OCI-LY7 (cell line): Measurements from ENCODE around the gene NTRK3. TPM values are rescaled to one million over a fixed set of nuclear protein-coding genes. Genes with fewer than 3 reads are reported as not detected.

Source experiments
- BruUV-seq: library from RNA; stranded (reverse); fragments of 400-500 nt; replicated peaks from 2 replicates; lab custom pipeline; 2021; lab: Mats Ljungman, UMichigan
- CTCF ChIA-PET: fragments of 300-600 bp; sonication (Branson Sonifier 250); formaldehyde crosslinking; loops from one replicate; lab custom pipeline; 2022; ENCODE audit warnings: antibody characterized with exemption; ENCODE audit not compliant: unreplicated experiment; lab: Charles Lee
- POLR2A ChIA-PET: fragments of 300-600 bp; sonication (Branson Sonifier 250); formaldehyde crosslinking; loops from one replicate; lab custom pipeline; 2022; ENCODE audit warnings: antibody characterized with exemption; lab: Charles Lee
- DNase-seq: peaks from one replicate; pipeline ENCODE4 v3.0.0-alpha.2; 2015; ENCODE audit warnings: low spot score
- H2AFZ ChIP-seq: fragments of 200-600 bp; sonication (generic), shearing (Covaris generic); 2 replicates; pipeline ENCODE4 v1.6.1; 2014; ENCODE audit warnings: mild to moderate bottlenecking, antibody characterized with exemption, low read length, moderate library complexity
- H3K27ac ChIP-seq: fragments of 200-600 bp; sonication (generic); 2 replicates; pipeline ENCODE4 v1.5.1; 2014; ENCODE audit warnings: mixed run types, low read depth, mild to moderate bottlenecking, moderate library complexity, low read length, inconsistent platforms; ENCODE audit not compliant: poor library complexity, severe bottlenecking
- H3K36me3 ChIP-seq: fragments of 200-600 bp; sonication (generic); 2 replicates; pipeline ENCODE4 v1.6.1; 2014; ENCODE audit warnings: mild to moderate bottlenecking, antibody characterized with exemption, low read length, moderate library complexity, mixed read lengths; ENCODE audit not compliant: insufficient read depth
- H3K4me1 ChIP-seq: fragments of 200-600 bp; sonication (generic); 2 replicates; pipeline ENCODE4 v1.5.1; 2014; ENCODE audit warnings: mild to moderate bottlenecking, low read length; ENCODE audit not compliant: insufficient read depth, poor library complexity, severe bottlenecking
- H3K4me2 ChIP-seq: fragments of 200-600 bp; sonication (generic); 2 replicates; pipeline ENCODE4 v1.6.1; 2014; ENCODE audit warnings: mild to moderate bottlenecking, low read length
- H3K4me3 ChIP-seq: fragments of 200-600 bp; sonication (generic); 2 replicates; pipeline ENCODE4 v1.5.1; 2014; ENCODE audit warnings: mild to moderate bottlenecking, low read depth, low read length; ENCODE audit not compliant: poor library complexity, severe bottlenecking
- H3K79me2 ChIP-seq: fragments of 200-600 bp; sonication (generic); 2 replicates; pipeline ENCODE4 v1.6.1; 2016; ENCODE audit warnings: low read depth, mild to moderate bottlenecking, low read length, moderate library complexity, mixed read lengths; ENCODE audit not compliant: insufficient read depth
- H3K9me2 ChIP-seq: fragments of 200-600 bp; sonication (generic); 2 replicates; pipeline ENCODE4 v1.6.1; 2016; ENCODE audit warnings: mild to moderate bottlenecking, low read length, mixed read lengths; ENCODE audit not compliant: insufficient read depth
- H3K9me3 ChIP-seq: fragments of 200-600 bp; sonication (generic); 2 replicates; pipeline ENCODE4 v1.6.1; 2014; ENCODE audit warnings: mild to moderate bottlenecking, mixed run types, low read length, mixed read lengths
- H4K20me1 ChIP-seq: fragments of 200-600 bp; sonication (generic); 2 replicates; pipeline ENCODE4 v1.6.1; 2014; ENCODE audit warnings: mild to moderate bottlenecking, antibody characterized with exemption, low read length, moderate library complexity, mixed read lengths; ENCODE audit not compliant: insufficient read depth
- CTCF ChIP-seq: fragments of 200-600 bp; sonication (generic); conservative IDR thresholded peaks from 2 replicates; pipeline ENCODE4 v1.5.1; 2014; ENCODE audit warnings: mild to moderate bottlenecking, antibody characterized with exemption, low read length, moderate library complexity, mixed read lengths
- EZH2phosphoT487 ChIP-seq: fragments of 200-600 bp; sonication (generic); IDR thresholded peaks from 2 replicates; pipeline ENCODE4 v1.6.1; 2018; ENCODE audit warnings: low read depth, borderline replicate concordance, mild to moderate bottlenecking, mixed run types, antibody characterized with exemption, low read length, moderate library complexity, mixed read lengths
- intact Hi-C: fragments of 100-400 bp; cut with micrococcal nuclease; formaldehyde crosslinking; loops from one replicate; pipeline ENCODE4 v1.10.0; 2022; ENCODE audit not compliant: unreplicated experiment
- total RNA-seq, 2 experiments: library from RNA; depleted of rRNA in 1 of 2; stranded (reverse); fragments of >200 nt in 1 of 2; shearing (Covaris generic) in 1 of 2; gene quantifications; 2 replicates each; pipeline ENCODE4 v1.2.3, GENCODE V29; 2014 to 2022

Gene NTRK3
- total RNA-seq, 2 experiments from 2014 or later: 0.50 to 2.5 TPM

GRCh38 chr15:88132499-88132898 lies 124.0 kb downstream of the NTRK3 start:
- Histone ChIP-seq H3K9me2 (no peaks in the 10 kb centered on the region), H4K20me1 (no peaks in the 10 kb centered on the region), H3K4me3 (no peak overlapping the region), H3K27ac (no peak overlapping the region), H3K79me2 (no peaks in the 10 kb centered on the region), H3K36me3 (no peaks in the 10 kb centered on the region), H3K4me2 (no peak overlapping the region), H2AFZ (no peak overlapping the region), H3K9me3 (no peaks in the 10 kb centered on the region), H3K4me1 (no peaks in the 10 kb centered on the region)
- POLR2A ChIA-PET: interaction anchor here (0.6 kb wide), 1 partner anchor 1067 kb away, joined by 3 read pairs; no protein-coding TSS in a partner anchor
- intact Hi-C loops: no loop called here
- no peak for DNase-seq
- CTCF ChIA-PET: no interaction called here
- TF ChIP-seq CTCF: no peak
- no TSS peak for BruUV-seq

- H3K9me2 ChIP-seq: no peaks in the 10 kb centered on the region
- no peak overlapping the region for H3K4me3 ChIP-seq
- no peaks in the 10 kb centered on the region for H3K9me3 ChIP-seq
- intact Hi-C loops: no loop called here
- H3K79me2 ChIP-seq: no peaks in the 10 kb centered on the region
- TF ChIP-seq CTCF (no peak), EZH2phosphoT487 (no peak)
- no peaks in the 10 kb centered on the region for H3K36me3 ChIP-seq
- H4K20me1 ChIP-seq: no peaks in the 10 kb centered on the region
- no peak for DNase-seq
- H3K27ac ChIP-seq: no peak overlapping the region
- no peak overlapping the region for H3K4me2 ChIP-seq
- ChIA-PET CTCF (no interaction called here), POLR2A (no interaction called here)
- H3K4me1 ChIP-seq: no peaks in the 10 kb centered on the region
- no peak overlapping the region for H2AFZ ChIP-seq
- no TSS peak for BruUV-seq
Measured at GRCh38 chr15:88131937-88132336, 124.6 kb downstream of the NTRK3 start.

- Histone ChIP-seq H3K27ac (no peak overlapping the region), H3K9me3 (no peaks in the 10 kb centered on the region), H3K79me2 (no peaks in the 10 kb centered on the region), H3K4me3 (no peak overlapping the region), H3K36me3 (no peaks in the 10 kb centered on the region), H4K20me1 (no peaks in the 10 kb centered on the region), H2AFZ (no peak overlapping the region), H3K4me2 (no peak overlapping the region), H3K9me2 (no peaks in the 10 kb centered on the region), H3K4me1 (no peaks in the 10 kb centered on the region)
- CTCF ChIA-PET: no interaction called here
- POLR2A ChIA-PET: no interaction called here
- no peak for DNase-seq
- no peak for TF ChIP-seq CTCF
- TF ChIP-seq EZH2phosphoT487: no peak
- BruUV-seq: no TSS peak
- intact Hi-C loops: no loop called here
Measured at GRCh38 chr15:88127432-88127790, 129.1 kb downstream of the NTRK3 start.
